Glomerular visceral epithelial cell (primary cell): ENCODE measurements around the gene PLCH1.

ENCODE experiments used
- DNase-seq: peaks from one replicate; pipeline ENCODE4 v3.0.0-alpha.2; 2016; ENCODE audit errors: extremely low spot score

PLCH1 gene

DNA sequence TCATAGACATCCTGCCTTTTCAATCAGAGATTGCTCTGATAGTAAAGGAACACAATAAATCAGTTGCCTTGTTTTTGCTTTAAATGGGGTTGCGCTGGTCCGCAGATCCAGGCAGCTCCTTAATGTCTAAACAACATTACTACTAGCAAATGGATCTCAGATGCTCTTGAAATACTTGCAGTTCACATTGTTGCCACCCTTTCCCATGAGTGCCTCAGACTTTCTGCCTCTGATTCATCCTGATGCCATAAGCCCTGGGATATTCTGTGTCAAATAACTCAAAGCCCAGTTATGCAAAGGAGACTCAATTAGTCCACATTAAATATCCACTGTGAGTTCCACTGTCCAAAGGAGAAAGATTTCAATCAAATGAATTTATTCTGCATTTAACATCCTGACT, 196.7 kb downstream of the PLCH1 start:
- peak; percentile 45 for DNase-seq

DNA sequence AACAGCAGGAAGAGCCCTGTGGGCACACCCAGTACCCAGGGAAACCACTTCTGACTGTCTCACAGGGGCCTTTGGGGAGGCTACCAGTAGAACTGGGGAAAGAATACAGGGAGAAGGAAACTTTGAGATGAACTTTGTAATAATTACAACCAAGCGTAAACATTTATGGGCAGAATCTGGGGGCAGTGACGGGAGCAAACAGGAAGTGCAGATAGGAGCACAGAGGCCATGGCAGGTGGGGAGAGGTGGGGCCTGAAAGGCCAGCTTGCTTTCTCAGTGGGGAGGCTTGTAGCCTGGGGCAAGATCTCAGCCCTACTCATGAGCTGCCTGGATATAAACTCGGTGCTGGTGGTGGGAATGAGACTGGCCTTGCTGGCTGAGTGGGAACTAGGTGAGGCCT, 209.8 kb downstream of the PLCH1 start:
- DNase-seq: no peak

DNA sequence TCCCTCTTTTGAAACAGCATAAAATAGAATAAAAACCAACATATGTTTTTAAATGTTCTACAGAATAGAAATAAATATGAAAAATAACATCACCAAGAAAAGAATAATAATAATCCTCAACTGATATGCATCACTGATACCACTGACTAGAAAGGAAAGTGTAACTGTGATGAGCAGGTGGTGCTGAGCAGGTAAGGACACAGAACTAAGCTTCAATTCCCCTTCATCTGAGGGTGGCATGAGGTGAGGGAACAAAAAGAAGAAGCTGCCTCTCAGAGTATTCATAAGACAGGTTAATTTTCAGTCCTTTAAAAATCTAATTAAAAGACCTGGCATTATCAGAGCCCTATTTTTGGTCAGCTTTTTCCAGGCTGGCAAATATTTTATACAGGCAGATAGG, 216.3 kb downstream of the PLCH1 start:
- DNase-seq: no peak

GRCh38 chr3:155525324-155525833, 219.5 kb downstream of the PLCH1 start:
- DNase-seq: no peak

- DNase-seq: no peak
These were observed 224.4 kb downstream of the PLCH1 start for GRCh38 chr3:155520463-155520862.

DNA sequence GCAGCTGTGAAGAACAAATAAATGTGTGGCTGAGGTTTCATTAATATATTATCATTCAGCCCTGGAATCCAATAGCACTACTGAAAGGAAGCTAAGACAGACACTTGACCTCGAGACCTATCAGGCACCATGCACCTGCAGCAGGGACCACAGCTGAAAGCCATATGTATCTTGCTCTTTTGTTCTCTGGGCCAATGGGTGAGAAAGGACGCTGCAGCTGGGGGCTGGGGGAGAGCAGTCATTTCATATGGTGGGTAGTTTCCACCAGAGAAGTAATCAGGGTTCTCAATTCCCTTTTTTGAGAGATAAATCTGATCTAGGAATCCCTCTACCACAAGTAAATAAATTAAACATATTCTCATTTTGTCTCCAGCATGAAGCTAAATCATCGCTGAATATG, 225.8 kb downstream of the PLCH1 start:
- DNase-seq: no peak

- no peak for DNase-seq
These were observed 227.0 kb downstream of the PLCH1 start for GRCh38 chr3:155517903-155518302.

DNA sequence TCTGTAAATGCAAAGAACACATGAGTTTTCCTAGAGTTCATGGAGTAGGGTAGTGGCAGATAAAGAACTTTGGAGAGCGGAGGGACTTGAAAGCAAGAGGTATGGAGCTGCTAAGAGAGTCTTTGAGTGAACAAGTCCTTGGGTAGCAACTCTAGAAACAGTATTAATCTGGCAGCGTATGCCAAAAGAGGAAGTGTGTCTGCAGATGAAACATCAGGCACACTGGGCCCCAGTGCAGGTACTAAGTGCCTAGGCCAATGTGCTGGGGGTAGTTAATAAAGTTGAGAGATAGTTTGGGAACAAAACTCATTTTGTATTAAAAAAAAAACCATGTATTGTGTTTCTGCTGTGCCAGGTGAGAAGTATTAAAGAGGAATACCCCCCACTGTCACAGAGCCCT, 228.4 kb downstream of the PLCH1 start:
- DNase-seq: no peak

GRCh38 chr3:155512867-155513261, 232.0 kb downstream of the PLCH1 start:
- DNase-seq: no peak

DNA sequence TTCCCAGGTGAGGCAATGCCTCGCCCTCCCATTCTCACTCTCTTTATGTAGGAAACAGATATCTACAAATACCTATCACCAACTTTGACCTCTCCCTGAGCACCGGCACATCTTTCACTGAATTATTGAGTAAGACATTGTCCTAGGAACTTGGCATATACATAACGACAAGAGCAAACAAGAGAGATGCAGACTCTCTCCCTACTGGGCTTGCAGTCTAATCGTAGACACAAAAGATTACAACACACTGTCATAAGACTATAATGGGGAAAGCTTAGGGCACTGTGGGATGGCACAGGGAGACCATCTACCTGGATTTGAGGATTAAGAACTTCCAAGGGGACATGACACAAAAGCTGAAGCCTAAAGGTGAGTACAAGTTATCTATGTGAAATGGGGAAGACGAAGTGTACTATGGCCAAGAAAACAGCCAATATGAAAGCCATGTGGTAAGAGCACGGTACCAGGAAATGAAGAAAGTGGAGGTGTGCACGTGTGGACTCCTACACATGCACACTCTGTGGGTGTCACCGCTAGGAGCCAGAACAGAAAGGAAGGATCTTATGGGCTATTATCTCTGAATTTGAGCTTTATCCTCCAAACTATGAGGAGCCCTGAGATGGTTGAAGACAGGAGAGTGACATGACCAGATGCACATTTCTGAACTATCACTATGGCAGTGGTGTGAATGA, 232.6 kb downstream of the PLCH1 start:
- no peak for DNase-seq

- DNase-seq: no peak
These were observed 240.2 kb downstream of the PLCH1 start for GRCh38 chr3:155504682-155505081.

- no peak for DNase-seq
These were observed 242.2 kb downstream of the PLCH1 start for GRCh38 chr3:155502630-155503029.

- no peak for DNase-seq
These were observed 244.6 kb downstream of the PLCH1 start for GRCh38 chr3:155500194-155500818.

GRCh38 chr3:155497930-155498647, 246.8 kb downstream of the PLCH1 start:
- peak; percentile 83 for DNase-seq

DNA sequence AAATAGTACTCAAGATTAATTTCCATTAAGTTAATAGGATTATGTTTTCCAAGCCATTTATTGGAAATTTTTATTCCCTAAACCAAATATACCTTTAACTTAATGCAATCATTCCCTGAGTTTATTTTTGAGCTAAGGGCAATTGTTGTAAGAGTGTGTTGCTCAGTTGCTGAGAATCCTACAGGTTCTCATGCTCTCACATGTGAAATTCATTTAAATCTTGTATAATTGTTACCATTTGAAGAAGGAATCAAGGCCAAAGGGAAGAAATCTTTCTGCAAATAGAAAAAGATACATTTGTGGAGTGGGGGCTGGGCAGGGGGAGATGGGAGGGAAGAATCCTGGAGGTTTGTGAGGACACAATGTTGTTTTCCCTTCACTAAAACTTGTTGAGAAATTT, 248.7 kb downstream of the PLCH1 start:
- no peak for DNase-seq

GRCh38 chr3:155495387-155495786, 249.5 kb downstream of the PLCH1 start:
- DNase-seq: no peak

DNA sequence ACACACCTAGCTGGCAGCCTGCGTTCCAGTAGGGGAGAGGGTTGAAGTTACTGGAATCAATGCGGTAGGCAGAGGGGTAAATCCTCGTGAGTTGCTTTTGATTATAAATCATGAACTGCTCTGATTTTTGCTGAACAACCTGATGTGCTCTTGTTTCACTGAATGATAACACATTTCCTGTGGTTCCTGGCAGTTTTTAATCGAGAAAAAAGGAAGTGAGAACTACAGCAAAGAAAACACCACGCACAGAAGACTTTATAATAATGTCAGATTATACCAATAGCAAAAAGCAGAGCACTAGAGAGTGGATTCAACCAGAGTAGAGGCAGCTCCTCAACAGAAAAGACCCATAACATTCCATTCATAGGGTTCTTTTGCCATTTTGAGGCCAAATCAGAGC, 250.5 kb downstream of the PLCH1 start:
- no peak for DNase-seq

DNA sequence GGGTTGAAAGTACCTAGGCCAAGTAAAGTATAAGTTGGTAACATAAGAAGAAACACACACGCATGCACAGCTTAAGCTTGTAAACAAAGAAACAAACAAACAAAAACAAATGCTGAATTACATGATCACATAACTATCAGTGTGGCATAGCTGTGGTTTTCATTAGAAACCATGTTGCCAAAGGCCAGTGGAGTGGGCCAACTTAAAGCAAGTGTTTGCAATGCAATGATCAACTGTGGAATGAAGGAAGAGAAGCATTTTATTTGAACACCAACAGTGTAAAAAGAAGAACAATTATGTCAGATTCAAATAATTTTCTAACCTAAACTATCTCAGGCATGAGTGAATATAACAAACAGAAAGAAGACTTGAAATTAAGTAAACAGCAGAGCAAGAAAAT, 252.0 kb downstream of the PLCH1 start:
- DNase-seq: no peak

- no peak for DNase-seq
These were observed 253.2 kb downstream of the PLCH1 start for GRCh38 chr3:155491696-155492095.

GRCh38 chr3:155488671-155489070, 256.2 kb downstream of the PLCH1 start:
- no peak for DNase-seq

DNA sequence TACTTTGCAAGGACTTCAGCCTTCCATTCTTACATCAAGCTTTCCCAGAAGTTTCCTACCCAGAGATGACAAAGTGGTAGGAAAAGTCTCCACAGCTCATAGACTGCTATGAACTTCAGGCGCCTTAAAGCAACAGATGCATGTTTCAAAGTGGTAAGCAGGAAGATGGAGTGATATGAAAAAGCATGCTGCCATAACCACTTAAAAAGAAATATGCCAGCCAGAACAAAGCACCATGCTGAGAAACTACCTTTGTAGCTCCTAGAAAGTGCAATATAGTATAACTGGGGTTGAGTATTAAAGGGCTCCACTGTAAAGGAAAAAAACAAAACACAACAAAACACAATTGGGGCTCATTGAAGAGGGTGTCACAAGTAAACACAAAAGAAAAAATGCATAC, 259.0 kb downstream of the PLCH1 start:
- no peak for DNase-seq

- DNase-seq: no peak
These were observed 263.3 kb downstream of the PLCH1 start for GRCh38 chr3:155481591-155481990.

GRCh38 chr3:155481089-155481488, 263.8 kb downstream of the PLCH1 start:
- no peak for DNase-seq
